Stimulated activated CD8-positive, alpha-beta memory T cell treated with anti-CD3 and anti-CD28 coated beads, Interleukin-12 subunit alpha, Interleukin-12 subunit beta, amount 100 ng/mL, for 4 hours (primary cell): ENCODE results near the gene B4GALNT3.

Experiments
- DNase-seq: peaks from one replicate; pipeline ENCODE4 v3.0.0-alpha.2; 2020; ENCODE audit warnings: low read depth

The B4GALNT3 gene

DNA sequence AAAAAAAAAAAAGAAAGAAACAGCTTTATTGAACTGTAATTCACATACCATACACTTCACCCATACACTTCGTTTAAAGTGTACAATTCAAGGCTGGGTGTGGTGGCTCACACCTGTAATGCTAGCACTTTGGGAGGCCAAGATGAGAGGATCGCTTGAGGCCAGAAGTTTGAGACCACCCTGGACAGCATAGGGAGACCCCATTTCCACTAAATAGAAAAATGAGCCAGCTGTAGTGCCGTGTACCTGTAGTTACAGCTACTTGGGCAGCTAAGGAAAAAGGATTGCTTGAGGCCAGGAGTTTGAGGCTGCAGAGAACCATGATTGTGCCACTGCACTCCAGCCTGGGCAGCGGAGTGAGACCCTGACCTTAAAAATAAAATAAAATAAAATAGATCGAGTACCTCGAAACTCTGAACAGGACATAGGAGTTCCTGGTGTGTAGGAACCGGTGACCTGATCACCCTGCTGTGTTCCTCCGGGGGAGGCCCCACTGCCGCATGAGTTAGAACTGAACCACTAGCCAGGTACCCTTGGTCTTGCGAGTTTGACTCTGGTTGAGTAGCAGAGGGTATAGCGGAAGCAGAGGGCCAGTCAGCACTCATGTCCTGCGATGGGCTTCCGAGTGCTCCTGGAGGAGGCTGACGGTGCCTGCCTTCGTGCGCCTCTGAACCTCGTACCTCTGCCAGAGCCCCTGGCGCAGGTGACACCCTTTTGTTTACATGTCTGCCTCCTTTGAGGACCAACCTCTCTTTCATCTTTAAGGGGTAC, 80.0 kb downstream of the B4GALNT3 start:
- no peak for DNase-seq

DNA sequence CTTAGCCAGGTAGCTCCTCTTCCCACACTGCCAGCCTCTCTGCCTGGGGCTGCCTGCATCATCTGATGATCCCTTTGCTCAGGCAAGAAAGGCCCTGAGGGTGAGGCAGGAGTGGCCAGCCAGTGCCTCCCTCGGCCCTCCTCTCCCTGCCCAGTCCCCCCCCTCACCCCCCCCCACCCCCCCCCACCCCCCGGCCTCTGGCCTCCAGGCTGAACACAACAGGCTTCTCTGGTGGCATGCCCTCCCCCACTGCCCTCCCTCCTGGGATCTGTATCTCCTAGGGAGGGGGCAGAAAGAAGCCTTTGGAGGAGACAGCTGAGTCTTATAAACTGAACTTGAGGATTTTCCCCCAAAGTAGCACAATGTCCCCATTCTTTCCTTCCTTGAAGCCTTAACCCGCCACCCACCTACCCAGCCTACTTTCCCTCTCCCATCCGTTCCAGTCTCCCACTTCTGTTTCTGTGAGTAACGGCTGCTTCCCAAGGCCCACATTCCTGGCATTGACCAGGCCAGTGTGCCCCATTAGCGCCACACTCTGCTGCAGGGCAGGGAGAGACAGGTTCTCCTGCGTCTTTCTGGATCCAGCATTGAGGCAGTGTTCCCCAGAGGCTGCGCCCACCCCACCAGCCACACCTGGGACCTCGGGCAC, 82.1 kb downstream of the B4GALNT3 start:
- no peak for DNase-seq

GRCh38 chr12:542395-543113, 82.8 kb downstream of the B4GALNT3 start:
- no peak for DNase-seq

GRCh38 chr12:543114-543451, 83.3 kb downstream of the B4GALNT3 start:
- no peak for DNase-seq

- no peak for DNase-seq
Observed at GRCh38 chr12:544142-544541, 84.4 kb downstream of the B4GALNT3 start.

DNA sequence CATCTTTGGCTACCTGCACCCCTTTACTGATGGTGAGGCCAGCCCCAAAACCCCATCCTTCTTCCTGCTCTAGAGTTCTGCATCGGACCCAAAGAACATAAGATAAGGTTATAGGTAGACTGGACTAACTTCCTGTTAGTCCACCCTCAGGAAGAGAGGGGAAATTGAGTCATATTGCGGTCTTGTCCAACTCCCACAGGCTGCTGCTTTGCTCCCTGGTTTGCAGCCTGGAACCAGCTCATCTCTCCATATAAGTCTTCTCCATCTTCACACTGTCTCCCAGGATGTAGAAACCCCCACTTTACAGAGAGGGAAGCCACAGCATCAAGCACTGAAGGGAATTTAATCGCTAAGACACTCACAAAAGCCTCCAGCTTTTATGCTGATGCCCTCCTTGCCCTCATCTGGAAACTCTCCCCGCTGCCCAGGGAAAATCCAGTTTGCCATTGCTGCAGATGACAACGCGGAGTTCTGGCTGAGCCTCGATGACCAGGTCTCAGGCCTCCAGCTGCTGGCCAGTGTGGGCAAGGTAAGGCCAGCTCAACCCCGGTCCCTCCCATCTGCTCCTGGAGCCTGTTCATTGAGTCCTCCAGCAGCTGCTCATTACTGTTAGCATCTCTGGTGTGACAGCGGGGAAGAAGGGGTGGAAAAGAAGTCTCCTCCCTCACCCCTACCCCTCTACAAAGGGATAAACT, 85.3 kb downstream of the B4GALNT3 start:
- no peak for DNase-seq

DNA sequence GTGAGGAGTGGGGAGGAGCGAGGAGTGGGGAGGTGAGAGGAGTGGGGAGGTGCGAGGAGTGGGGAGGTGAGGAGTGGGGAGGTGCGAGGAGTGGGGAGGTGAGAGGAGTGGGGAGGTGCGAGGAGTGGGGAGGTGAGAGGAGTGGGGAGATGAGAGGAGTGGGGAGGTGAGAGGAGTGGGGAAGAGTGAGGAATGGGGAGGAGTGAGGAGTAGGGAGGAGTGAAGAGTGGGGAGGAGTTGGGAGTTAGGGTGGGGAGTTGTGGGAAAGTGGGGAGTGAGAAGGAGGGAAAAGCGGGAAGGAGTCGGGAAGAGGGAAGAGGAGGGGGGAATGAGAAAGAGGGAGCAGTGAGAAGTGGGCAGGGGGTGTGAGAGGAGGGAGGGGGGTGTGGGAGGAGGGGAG, 86.1 kb downstream of the B4GALNT3 start:
- DNase-seq: no peak

- DNase-seq: no peak
Observed at GRCh38 chr12:546265-546919, 86.7 kb downstream of the B4GALNT3 start.

- peak; percentile 39 for DNase-seq
Observed at GRCh38 chr12:546920-547845, 87.4 kb downstream of the B4GALNT3 start.

- DNase-seq: no peak
Observed at GRCh38 chr12:547883-548470, 88.2 kb downstream of the B4GALNT3 start.

DNA sequence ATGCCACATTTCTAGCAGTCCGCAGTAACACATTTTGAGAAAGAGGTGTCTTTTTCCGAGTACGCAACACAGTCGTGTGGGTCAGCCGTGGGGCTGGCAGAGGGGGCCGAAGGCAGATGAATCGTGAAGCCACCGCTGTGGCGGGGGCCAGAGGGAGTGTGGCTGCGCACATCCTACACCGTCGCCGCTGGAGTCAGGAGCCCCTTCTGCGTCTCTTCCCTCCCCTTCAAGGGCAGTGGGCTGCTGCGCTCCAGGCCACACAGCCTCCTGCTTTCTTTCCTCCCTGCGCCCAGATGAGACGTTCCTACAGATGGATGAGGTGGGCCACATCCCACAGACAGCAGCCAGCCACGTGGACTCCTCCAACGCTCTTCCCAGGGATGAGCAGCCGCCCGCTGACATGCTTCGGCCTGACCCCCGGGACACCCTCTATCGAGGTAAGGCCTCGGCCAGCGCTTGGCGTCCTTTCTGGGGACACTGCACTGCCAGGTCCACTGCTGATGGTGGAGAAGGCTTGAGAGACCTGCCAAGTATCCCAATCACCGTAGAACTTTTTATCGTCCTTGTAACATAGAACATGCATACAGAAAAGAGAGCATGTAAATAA, 89.8 kb downstream of the B4GALNT3 start:
- no peak for DNase-seq

DNA sequence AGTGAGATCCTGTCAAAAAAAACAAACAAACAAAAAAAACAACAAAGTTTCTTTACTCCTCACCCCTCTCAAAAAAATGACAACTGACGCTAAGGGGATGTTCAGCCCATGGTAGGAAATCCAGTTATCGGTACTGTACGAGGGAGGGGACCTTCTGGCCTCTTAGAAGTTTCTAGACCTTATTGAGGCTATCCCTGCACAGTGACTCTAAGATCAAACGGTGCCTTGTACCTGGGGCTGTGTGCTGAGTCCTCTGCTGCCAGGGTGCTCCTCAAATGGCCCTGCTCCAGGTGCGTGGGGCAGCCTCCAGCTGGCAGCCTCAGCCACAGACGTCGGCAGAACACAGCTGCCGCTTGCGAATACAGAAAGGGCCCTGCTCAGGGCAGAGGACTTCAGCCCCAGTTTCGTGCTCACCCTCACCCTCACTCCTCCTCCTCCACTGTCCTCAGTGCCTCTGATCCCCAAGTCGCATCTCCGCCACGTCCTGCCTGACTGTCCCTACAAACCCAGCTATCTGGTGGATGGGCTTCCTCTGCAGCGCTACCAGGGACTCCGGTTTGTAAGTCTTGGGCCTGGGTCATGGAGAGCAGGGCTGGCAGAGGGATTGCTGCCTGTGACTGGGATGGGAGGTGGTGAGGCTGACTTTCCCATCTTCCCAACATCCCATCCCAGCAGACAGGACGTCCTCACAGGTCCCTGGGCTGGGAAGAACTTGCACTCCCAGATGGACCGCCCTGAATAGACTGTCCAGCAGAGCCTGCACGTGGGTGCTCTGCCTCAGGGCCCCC, 90.9 kb downstream of the B4GALNT3 start:
- no peak for DNase-seq

DNA sequence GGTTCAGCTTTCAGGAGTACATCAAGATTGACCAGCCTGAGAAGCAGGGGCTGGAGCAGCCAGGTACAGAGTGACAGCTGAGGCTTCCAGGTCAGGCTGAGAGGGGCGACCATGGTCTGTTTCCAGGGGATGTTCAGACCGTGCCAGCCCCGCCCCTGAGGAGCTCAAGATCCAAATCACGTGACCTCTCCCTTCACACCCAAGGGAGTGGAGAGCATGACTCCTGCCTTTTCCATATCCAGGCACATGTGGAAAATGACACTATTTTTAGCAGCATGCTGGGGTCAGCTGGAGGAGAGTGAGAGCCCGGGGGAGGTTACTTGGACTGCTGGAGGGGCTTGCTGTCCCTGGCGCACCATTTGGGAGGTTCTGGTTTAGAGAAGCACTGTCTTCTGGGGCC, 92.7 kb downstream of the B4GALNT3 start:
- no peak for DNase-seq

- DNase-seq: peak; percentile 28
Observed at GRCh38 chr12:553216-554000, 93.7 kb downstream of the B4GALNT3 start.

DNA sequence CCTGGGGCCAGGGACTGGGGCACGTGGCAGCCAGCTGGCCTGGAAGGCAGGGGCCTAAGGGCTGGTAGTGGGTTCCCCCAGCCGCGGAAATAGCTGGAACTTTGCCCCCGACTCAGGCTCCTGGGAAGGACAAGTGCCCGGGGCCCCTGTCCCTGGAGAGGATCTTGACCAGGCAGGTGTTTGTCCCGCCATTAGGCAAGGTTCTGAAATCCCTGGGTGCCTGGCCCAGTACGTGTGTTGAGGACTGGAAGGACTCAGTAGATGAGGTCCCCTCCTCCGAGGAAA, 94.2 kb downstream of the B4GALNT3 start:
- DNase-seq: no peak

DNA sequence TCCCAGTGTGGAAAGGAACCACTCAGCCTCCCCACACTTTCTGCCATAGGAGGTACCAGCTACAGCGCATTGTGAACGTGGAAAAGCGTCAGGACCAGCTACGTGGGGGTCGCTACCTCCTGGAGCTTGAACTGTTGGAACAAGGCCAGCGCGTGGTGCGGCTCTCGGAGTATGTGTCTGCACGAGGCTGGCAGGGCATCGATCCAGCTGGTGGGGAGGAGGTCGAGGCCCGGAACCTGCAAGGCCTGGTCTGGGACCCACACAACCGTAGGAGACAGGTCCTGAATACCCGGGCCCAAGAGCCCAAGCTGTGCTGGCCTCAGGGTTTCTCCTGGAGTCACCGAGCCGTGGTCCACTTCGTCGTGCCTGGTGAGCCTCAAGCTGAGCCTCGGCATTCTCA, 96.8 kb downstream of the B4GALNT3 start:
- DNase-seq: no peak

DNA sequence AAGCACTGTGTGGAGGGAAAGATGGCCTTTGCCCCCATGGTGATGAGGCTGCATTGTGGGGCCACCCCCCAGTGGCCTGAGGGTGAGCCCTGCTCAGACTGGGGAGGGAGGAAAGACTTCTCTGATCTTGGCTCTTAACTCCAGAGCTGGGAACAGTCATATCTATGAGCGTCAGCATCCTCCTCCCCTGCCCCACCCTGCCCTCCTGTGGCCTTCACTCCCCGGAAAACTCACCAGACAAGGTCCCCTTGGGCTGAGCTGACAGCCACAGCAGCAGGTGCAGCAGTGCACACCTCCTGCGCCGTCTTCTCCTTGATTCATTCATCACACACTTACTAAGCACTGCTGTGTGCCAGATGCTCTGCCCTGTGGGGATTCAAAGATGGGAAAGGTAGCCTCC, 98.8 kb downstream of the B4GALNT3 start:
- no peak for DNase-seq

DNA sequence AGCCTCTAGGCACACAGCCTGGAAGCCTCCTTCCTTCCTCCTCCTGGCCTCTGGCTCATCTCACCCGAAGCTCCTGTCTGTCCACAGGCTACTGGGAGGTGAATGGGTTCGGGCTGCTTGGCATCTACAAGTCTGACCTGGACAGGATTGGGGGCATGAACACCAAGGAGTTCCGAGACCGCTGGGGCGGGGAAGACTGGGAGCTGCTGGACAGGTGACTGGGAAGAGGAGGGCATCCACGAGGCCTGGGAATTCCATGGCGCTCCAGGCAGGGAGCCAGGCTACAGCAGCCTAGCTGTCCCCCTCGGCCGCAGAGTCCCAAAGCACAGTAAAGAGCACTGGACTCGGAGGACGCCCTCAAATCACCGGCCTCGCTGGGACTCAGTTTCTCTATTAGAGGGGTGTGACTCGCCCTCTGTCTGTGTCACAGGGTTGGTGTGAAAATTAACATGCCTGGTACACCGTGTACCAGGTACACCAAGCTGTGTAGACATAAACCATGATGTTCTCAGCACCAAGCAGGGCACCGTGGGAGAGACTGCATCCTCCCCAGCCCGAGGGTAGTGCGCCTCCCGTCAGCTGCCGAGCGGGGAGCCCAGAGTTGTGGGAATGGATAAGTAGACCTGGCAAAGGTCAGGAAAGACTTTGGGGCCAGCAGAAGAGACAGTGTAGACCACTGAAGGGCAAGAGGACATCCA, 99.6 kb downstream of the B4GALNT3 start:
- no peak for DNase-seq
